RWPE1 (cell line): ENCODE data around the gene COL11A1.

Source experiments
- CTCF ChIA-PET: fragments of 350-600 bp; sonication (Branson Sonifier 250); formaldehyde crosslinking; extraction: SDS; loops from one replicate; lab custom pipeline; 2021; lab: Yijun Ruan, JAX
- POLR2A ChIA-PET: fragments of 400-600 bp; formaldehyde crosslinking; extraction: SDS; loops from one replicate; lab custom pipeline; 2020; ENCODE audit warnings: antibody characterized with exemption; ENCODE audit not compliant: low non-redundant PET; lab: Yijun Ruan, JAX
- DNase-seq: peaks from one replicate; pipeline ENCODE4 v3.0.0; 2012; ENCODE audit warnings: low spot score
- H3K27ac ChIP-seq: fragments of 450-650 bp; 2 replicates; pipeline ENCODE4 v1.5.1; 2017
- TF ChIP-seq, protein P1 (sequence below): fragments of 450-650 bp; conservative IDR thresholded peaks from 2 replicates; pipeline ENCODE4 v1.5.1; 2017; ENCODE audit warnings: low read depth, mild to moderate bottlenecking

COL11A1 gene

DNA sequence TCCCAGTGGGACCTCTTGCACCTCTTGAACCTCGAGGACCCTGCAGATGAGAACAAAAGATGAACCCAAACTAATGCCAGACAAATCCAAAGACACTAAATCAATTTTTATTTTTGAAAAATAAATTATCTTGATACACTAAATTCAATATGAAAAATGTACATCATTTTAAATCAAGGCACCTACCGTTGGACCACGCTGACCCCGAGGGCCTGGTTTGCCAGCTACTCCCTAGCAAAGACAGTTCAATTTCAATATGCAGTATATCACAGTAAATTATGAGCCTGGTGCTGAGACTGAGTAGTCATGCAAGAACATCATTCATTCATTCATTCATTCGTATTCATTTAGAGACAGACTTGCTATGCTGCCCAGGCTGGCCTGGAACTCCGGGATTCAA is 129.4 kb downstream of the COL11A1 start:
- no peak overlapping the region for H3K27ac ChIP-seq
- ChIA-PET POLR2A (no interaction called here), CTCF (no interaction called here)
- no peak for DNase-seq
- TF ChIP-seq, protein P1, sequence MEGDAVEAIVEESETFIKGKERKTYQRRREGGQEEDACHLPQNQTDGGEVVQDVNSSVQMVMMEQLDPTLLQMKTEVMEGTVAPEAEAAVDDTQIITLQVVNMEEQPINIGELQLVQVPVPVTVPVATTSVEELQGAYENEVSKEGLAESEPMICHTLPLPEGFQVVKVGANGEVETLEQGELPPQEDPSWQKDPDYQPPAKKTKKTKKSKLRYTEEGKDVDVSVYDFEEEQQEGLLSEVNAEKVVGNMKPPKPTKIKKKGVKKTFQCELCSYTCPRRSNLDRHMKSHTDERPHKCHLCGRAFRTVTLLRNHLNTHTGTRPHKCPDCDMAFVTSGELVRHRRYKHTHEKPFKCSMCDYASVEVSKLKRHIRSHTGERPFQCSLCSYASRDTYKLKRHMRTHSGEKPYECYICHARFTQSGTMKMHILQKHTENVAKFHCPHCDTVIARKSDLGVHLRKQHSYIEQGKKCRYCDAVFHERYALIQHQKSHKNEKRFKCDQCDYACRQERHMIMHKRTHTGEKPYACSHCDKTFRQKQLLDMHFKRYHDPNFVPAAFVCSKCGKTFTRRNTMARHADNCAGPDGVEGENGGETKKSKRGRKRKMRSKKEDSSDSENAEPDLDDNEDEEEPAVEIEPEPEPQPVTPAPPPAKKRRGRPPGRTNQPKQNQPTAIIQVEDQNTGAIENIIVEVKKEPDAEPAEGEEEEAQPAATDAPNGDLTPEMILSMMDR: no peak

GRCh38 chr1:102977292-102977691 is 131.0 kb downstream of the COL11A1 start:
- CTCF ChIA-PET: interaction anchor here (0.6 kb wide), 1 partner anchor 10 kb away, joined by 3 read pairs; no protein-coding TSS in a partner anchor
- DNase-seq: no peak
- TF ChIP-seq, protein P1: no peak
- POLR2A ChIA-PET: no interaction called here
- no peak overlapping the region for H3K27ac ChIP-seq

- ChIA-PET CTCF (interaction anchor here (0.6 to 1.2 kb wide), 7 partner anchors 9 to 423 kb away, joined by 3 to 7 read pairs (median 3); no protein-coding TSS in a partner anchor), POLR2A (no interaction called here)
- TF ChIP-seq, protein P1: peak; percentile 75
- no peak overlapping the region for H3K27ac ChIP-seq
- peak; percentile 41 for DNase-seq
Observed at GRCh38 chr1:102970496-102971078, 137.7 kb downstream of the COL11A1 start.

DNA sequence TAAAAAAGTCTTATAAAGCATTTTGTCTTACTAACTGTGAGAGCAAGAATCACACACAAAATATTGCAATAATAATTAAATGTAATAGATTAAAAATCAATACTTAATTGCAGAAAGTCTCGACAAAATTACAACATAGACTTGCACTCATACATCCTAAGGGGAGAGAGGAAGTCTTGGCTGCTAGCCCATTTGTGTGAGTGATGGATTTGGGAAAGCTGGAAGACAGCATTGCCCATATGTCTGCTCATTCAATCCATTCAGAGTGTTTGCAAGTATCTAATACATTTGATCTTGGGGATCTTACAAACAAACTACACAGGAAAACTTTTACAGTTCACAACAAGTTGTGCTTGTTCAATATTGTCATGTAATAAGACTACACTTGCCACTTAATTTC is 140.5 kb downstream of the COL11A1 start:
- DNase-seq: no peak

GRCh38 chr1:102961549-102961948 is 146.8 kb downstream of the COL11A1 start:
- POLR2A ChIA-PET: no interaction called here
- no peak overlapping the region for H3K27ac ChIP-seq
- TF ChIP-seq, protein P1: no peak
- CTCF ChIA-PET: interaction anchor here (0.8 kb wide), 1 partner anchor 8 kb away, joined by 3 read pairs; no protein-coding TSS in a partner anchor
- DNase-seq: no peak

More for the DNA sequence above, 140.5 kb downstream of the COL11A1 start:
- ChIA-PET POLR2A (no interaction called here), CTCF (no interaction called here)
- no peak overlapping the region for H3K27ac ChIP-seq
- TF ChIP-seq, protein P1: no peak

DNA sequence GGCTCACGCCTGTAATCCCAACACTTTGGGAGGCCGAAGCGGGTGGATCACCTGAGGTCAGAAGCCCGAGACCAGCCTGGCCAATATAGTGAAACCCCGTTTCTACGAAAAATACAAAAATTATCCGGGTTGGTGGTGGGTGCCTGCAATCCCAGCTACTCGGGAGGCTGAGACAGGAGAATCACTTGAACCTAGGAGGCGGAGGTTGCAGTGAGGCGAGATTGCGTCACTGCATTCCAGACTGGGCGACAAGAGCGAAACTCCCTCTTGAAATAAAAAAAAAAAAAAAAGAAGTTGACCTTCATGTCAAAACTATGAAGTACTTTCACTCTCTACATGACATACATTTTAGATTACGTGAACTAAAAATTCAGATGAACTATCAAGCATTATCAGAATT is 153.7 kb downstream of the COL11A1 start:
- no peak overlapping the region for H3K27ac ChIP-seq
- TF ChIP-seq, protein P1: no peak
- ChIA-PET CTCF (no interaction called here), POLR2A (no interaction called here)
- DNase-seq: no peak
